GM19099 (cell line): ENCODE data around the gene ANKS4B.

Experiments
- POLR2A ChIP-seq: IDR thresholded peaks from 3 replicates; pipeline ENCODE4 v1.6.1; 2011; ENCODE audit warnings: low read depth; ENCODE audit not compliant: insufficient read length; ENCODE audit errors: extremely low read depth

Gene ANKS4B

GRCh38 chr16:21302898-21303528 is 69.5 kb downstream of the ANKS4B start:
- no peak for TF ChIP-seq POLR2A
